HepG2 (cell line): ENCODE results near the gene SYNJ2. TPM values are rescaled to one million over a fixed set of nuclear protein-coding genes. Genes with fewer than 3 reads are reported as not detected.

ENCODE experiments used
- ATF5 ChIP-seq: sonication (generic); formaldehyde crosslinking; IDR thresholded peaks from 2 replicates; pipeline ENCODE4 v1.4.0; 2020; ENCODE audit warnings: mild to moderate bottlenecking, low read depth, missing genetic modification reagents
- FOXO1 ChIP-seq: sonication (generic); formaldehyde crosslinking; IDR thresholded peaks from 2 replicates; pipeline ENCODE4 v1.4.0; 2020; ENCODE audit warnings: missing genetic modification reagents
- HNRNPLL ChIP-seq: fragments of 200-400 bp; formaldehyde crosslinking; IDR thresholded peaks from 2 replicates; pipeline ENCODE4 v1.6.1; 2017; ENCODE audit warnings: mild to moderate bottlenecking, low read depth, low read length; ENCODE audit not compliant: poor library complexity, severe bottlenecking
- PLRG1 ChIP-seq: fragments of 450-650 bp; conservative IDR thresholded peaks from 2 replicates; pipeline ENCODE4 v1.6.1; 2016
- RNF219 ChIP-seq: sonication (generic); formaldehyde crosslinking; IDR thresholded peaks from 2 replicates; pipeline ENCODE4 v1.5.0; 2020; ENCODE audit warnings: mild to moderate bottlenecking, missing genetic modification reagents
- SCMH1 ChIP-seq: sonication (generic); formaldehyde crosslinking; IDR thresholded peaks from 2 replicates; pipeline ENCODE4 v1.9.0; 2021; ENCODE audit warnings: missing genetic modification reagents, mild to moderate bottlenecking, borderline replicate concordance
- SOX13 ChIP-seq, 3 experiments: fragments of 450-650 bp in 1 of 3; sonication (generic) in 1 of 3; formaldehyde crosslinking in 1 of 3; IDR thresholded peaks in 2 of 3; conservative IDR thresholded peaks in 1 of 3; 2 replicates each; pipeline versions ENCODE4 v1.5.0 to v1.6.1; 2016 to 2020; ENCODE audit warnings: antibody characterized with exemption in 1 of 3, mild to moderate bottlenecking in 1 of 3, missing compliant biosample characterization in 1 of 3, missing genetic modification reagents in 1 of 3, moderate library complexity in 1 of 3
- TFAP4 ChIP-seq: sonication (generic); IDR thresholded peaks from 2 replicates; pipeline ENCODE4 v1.6.1; 2016; ENCODE audit warnings: low read depth, borderline replicate concordance
- THAP11 ChIP-seq: IDR thresholded peaks from 2 replicates; pipeline ENCODE4 v1.6.1; 2016; ENCODE audit warnings: missing biosample characterization, missing genetic modification reagents
- ZC3H4 ChIP-seq: sonication (generic); formaldehyde crosslinking; IDR thresholded peaks from 2 replicates; pipeline ENCODE4 v1.4.0; 2020; ENCODE audit warnings: missing genetic modification reagents, borderline replicate concordance
- ZFP36 ChIP-seq: fragments of 150-350 bp; IDR thresholded peaks from 2 replicates; pipeline ENCODE4 v1.6.1; 2018; ENCODE audit warnings: borderline replicate concordance, low read length, low read depth; ENCODE audit not compliant: partially characterized antibody
- ZFP37 ChIP-seq: sonication (generic); formaldehyde crosslinking; IDR thresholded peaks from 2 replicates; pipeline ENCODE4 v1.4.0; 2020; ENCODE audit warnings: missing genetic modification reagents, borderline replicate concordance
- ZMYM4 ChIP-seq: sonication (generic); formaldehyde crosslinking; IDR thresholded peaks from 2 replicates; pipeline ENCODE4 v1.8.1; 2023; ENCODE audit warnings: mild to moderate bottlenecking, missing genetic modification reagents
- ZNF710 ChIP-seq: sonication (generic); formaldehyde crosslinking; IDR thresholded peaks from 2 replicates; pipeline ENCODE4 v1.5.0; 2020; ENCODE audit warnings: mild to moderate bottlenecking, missing genetic modification reagents, borderline replicate concordance
- polyA plus RNA-seq, 8 experiments: library from polyadenylated mRNA; depleted of rRNA in 3 of 8; stranded (reverse) in 7 of 8; unstranded in 1 of 8; fragments of >200 nt; fragmentation: Illumina TruSeq in 4 of 8; extraction: Trizol in 4 of 8; gene quantifications; 2 replicates each; pipeline versions ENCODE4 v1.2.1 to v1.2.3, GENCODE V29; 2011 to 2016; ENCODE audit warnings: low read depth in 4 of 8, missing spikeins in 1 of 8, mixed read lengths in 1 of 8; ENCODE audit not compliant: insufficient read depth in 1 of 8
- total RNA-seq, 5 experiments: library from RNA; depleted of rRNA; stranded (reverse); fragments of >200 nt; fragmentation: Illumina TruSeq; extraction: Trizol; gene quantifications; 2 replicates each; pipeline ENCODE4 v1.2.3, GENCODE V29; 2016; ENCODE audit warnings: low read depth in 1 of 5
- TF ChIP-seq, protein P1 (sequence below): sonication (generic); formaldehyde crosslinking; IDR thresholded peaks from 2 replicates; pipeline ENCODE4 v1.5.0; 2020; ENCODE audit warnings: missing genetic modification reagents
- TF ChIP-seq, protein P2 (sequence below): fragments of 450-650 bp; IDR thresholded peaks from 2 replicates; pipeline ENCODE4 v1.6.1; 2017; ENCODE audit warnings: mild to moderate bottlenecking
- TF ChIP-seq, protein P3 (sequence below): sonication (generic); formaldehyde crosslinking; IDR thresholded peaks from 2 replicates; pipeline ENCODE4 v1.8.0; 2022; ENCODE audit warnings: missing genetic modification reagents, low read depth, mild to moderate bottlenecking, borderline replicate concordance

SYNJ2 gene
- total and polyA plus RNA-seq, 2 of the 13 experiments (the other 11 are each of a cell fraction or from before 2014, with no cell fraction given): 39.1 to 57.6 TPM

DNA sequence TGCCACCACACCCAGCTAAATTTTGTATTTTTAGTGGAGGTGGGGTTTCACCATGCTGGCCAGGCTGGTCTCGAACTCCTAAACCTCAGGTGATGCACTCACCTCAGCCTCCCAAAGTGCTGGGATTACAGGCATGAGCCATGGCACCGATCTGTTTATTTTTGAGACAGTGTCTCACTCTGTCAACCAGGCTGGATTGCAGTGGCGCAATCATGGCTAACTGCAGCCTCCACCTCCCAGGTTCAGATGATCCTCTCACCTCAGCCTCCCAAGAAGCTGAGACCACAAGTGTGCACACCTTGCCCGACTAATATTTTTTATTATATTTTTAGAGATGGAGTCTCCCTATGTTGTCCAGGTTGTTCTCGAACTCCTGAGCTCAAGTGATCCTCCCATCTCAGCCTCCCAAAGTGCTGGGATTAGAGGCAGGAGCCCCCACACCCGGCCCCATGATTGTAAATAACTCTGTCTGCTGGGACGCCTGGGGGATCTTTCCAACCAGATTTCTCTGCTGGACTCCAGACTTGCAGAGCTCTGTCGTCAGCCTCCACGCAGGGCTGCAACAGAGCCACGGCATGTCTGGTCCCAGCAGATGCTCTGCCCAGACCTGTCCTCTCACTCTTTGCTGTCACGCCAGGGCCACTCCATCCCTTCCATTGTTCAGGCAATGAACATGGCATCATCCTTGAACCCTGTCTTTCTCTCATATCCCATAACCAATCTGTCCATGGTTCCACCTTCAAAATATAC is 25.3 kb downstream of the SYNJ2 start (continued):
- TF ChIP-seq, protein P1, sequence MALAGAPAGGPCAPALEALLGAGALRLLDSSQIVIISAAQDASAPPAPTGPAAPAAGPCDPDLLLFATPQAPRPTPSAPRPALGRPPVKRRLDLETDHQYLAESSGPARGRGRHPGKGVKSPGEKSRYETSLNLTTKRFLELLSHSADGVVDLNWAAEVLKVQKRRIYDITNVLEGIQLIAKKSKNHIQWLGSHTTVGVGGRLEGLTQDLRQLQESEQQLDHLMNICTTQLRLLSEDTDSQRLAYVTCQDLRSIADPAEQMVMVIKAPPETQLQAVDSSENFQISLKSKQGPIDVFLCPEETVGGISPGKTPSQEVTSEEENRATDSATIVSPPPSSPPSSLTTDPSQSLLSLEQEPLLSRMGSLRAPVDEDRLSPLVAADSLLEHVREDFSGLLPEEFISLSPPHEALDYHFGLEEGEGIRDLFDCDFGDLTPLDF (CRISPR knock-in tag): no peak
- TF ChIP-seq FOXO1 (CRISPR knock-in tag) (no peak), TFAP4 (no peak), ZC3H4 (CRISPR knock-in tag) (no peak), RNF219 (CRISPR knock-in tag) (no peak), ZFP37 (CRISPR knock-in tag) (no peak), SCMH1 (CRISPR knock-in tag) (no peak), ATF5 (CRISPR knock-in tag) (no peak), ZNF710 (CRISPR knock-in tag) (no peak), SOX13 (IDR thresholded peaks at IDR 0.05) (no peak), SOX13 (CRISPR knock-in tag; conservative IDR thresholded peaks at IDR 0.05 in 1 of 2, IDR thresholded peaks at IDR 0.05 in 1 of 2) (no peak), ZMYM4 (CRISPR knock-in tag) (no peak), ZFP36 (no peak), HNRNPLL (no peak), THAP11 (CRISPR knock-in tag) (0 out of 2 replicates have a peak, but pooled peaks have one; percentile 10), PLRG1 (no peak)
- TF ChIP-seq, protein P2, sequence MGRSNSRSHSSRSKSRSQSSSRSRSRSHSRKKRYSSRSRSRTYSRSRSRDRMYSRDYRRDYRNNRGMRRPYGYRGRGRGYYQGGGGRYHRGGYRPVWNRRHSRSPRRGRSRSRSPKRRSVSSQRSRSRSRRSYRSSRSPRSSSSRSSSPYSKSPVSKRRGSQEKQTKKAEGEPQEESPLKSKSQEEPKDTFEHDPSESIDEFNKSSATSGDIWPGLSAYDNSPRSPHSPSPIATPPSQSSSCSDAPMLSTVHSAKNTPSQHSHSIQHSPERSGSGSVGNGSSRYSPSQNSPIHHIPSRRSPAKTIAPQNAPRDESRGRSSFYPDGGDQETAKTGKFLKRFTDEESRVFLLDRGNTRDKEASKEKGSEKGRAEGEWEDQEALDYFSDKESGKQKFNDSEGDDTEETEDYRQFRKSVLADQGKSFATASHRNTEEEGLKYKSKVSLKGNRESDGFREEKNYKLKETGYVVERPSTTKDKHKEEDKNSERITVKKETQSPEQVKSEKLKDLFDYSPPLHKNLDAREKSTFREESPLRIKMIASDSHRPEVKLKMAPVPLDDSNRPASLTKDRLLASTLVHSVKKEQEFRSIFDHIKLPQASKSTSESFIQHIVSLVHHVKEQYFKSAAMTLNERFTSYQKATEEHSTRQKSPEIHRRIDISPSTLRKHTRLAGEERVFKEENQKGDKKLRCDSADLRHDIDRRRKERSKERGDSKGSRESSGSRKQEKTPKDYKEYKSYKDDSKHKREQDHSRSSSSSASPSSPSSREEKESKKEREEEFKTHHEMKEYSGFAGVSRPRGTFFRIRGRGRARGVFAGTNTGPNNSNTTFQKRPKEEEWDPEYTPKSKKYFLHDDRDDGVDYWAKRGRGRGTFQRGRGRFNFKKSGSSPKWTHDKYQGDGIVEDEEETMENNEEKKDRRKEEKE: no peak
- TF ChIP-seq, protein P3, sequence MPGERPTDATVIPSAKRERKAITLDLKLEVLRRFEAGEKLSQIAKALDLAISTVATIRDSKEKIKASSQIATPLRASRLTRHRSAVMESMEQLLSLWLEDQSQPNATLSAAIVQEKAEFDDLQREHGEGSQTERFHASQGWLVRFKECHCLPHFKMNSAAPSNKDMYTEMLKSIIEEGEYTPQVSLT (CRISPR knock-in tag): no peak
